Liver (tissue), 9 donors: ENCODE measurements around the gene RMND5A. TPM values are rescaled to one million over a fixed set of nuclear protein-coding genes. Genes with fewer than 3 reads are reported as not detected.

Experiments
- DNase-seq: peaks from one replicate; pipeline ENCODE4 v3.0.0-alpha.2; 2017; ENCODE audit warnings: low spot score
- H3K27ac ChIP-seq, 2 donors: one replicate each; pipeline ENCODE4 v1.7.0; 2013; ENCODE audit warnings: inconsistent platforms in 2 of 2, low read length in 2 of 2, control low read depth in 1 of 2, low read depth in 1 of 2, mild to moderate bottlenecking in 1 of 2
- H3K27me3 ChIP-seq, 4 donors: one replicate each; pipeline versions ENCODE4 v1.6.1 to v1.7.0; 2013; ENCODE audit warnings: low read length in 3 of 4, inconsistent platforms in 1 of 4, mild to moderate bottlenecking in 1 of 4, moderate library complexity in 1 of 4; ENCODE audit not compliant: control insufficient read depth in 4 of 4, insufficient read depth in 4 of 4
- H3K36me3 ChIP-seq, 4 donors: one replicate each; pipeline versions ENCODE4 v1.6.1 to v1.7.0; 2013; ENCODE audit warnings: low read length in 3 of 4, mild to moderate bottlenecking in 3 of 4, low read depth in 1 of 4, moderate library complexity in 1 of 4; ENCODE audit not compliant: control insufficient read depth in 4 of 4, insufficient read depth in 3 of 4
- H3K4me1 ChIP-seq, 4 donors: one replicate each; pipeline versions ENCODE4 v1.6.1 to v1.7.0; 2013; ENCODE audit warnings: low read length in 3 of 4, mild to moderate bottlenecking in 3 of 4, moderate library complexity in 1 of 4; ENCODE audit not compliant: control insufficient read depth in 4 of 4, insufficient read depth in 4 of 4
- H3K4me3 ChIP-seq, 3 donors: one replicate each; pipeline versions ENCODE4 v1.6.1 to v1.7.0; 2013; ENCODE audit warnings: low read length in 3 of 3, control low read depth in 1 of 3, low read depth in 1 of 3, mild to moderate bottlenecking in 1 of 3
- H3K9ac ChIP-seq, 2 donors: one replicate each; pipeline ENCODE4 v1.7.0; 2013; ENCODE audit warnings: low read length in 2 of 2, mild to moderate bottlenecking in 2 of 2, moderate library complexity in 2 of 2, control low read depth in 1 of 2, low read depth in 1 of 2
- H3K9me3 ChIP-seq, 4 donors: one replicate each; pipeline versions ENCODE4 v1.6.1 to v1.7.0; 2013; ENCODE audit warnings: low read length in 3 of 4; ENCODE audit not compliant: control insufficient read depth in 4 of 4
- ATF3 ChIP-seq: IDR thresholded peaks from 2 replicates; pipeline ENCODE4 v1.6.1; 2016; ENCODE audit warnings: antibody characterized with exemption
- CTCF ChIP-seq: fragments of 150-350 bp; IDR thresholded peaks from 2 replicates; pipeline ENCODE4 v1.5.1; 2017; ENCODE audit warnings: improper control_type of control experiment, low read depth, low read length; ENCODE audit not compliant: missing input control
- EGR1 ChIP-seq, 2 donors: IDR thresholded peaks; 2 replicates each; pipeline ENCODE4 v1.6.1; 2016 to 2018; ENCODE audit warnings: antibody characterized with exemption in 2 of 2, low read depth in 2 of 2
- FOXA1 ChIP-seq: IDR thresholded peaks from 2 replicates; pipeline ENCODE4 v1.6.1; 2016; ENCODE audit warnings: antibody characterized with exemption
- FOXA2 ChIP-seq: IDR thresholded peaks from 2 replicates; pipeline ENCODE4 v1.6.1; 2016; ENCODE audit warnings: antibody characterized with exemption
- GABPA ChIP-seq, 2 donors: IDR thresholded peaks in 1 of 2; conservative IDR thresholded peaks in 1 of 2; 2 replicates each; pipeline ENCODE4 v1.6.1; 2016; ENCODE audit warnings: antibody characterized with exemption in 2 of 2, mild to moderate bottlenecking in 1 of 2, moderate library complexity in 1 of 2
- HNF4A ChIP-seq, 2 donors: conservative IDR thresholded peaks; 2 replicates each; pipeline ENCODE4 v1.6.1; 2016; ENCODE audit warnings: antibody characterized with exemption in 2 of 2, mild to moderate bottlenecking in 2 of 2
- HNF4G ChIP-seq: IDR thresholded peaks from 2 replicates; pipeline ENCODE4 v1.6.1; 2016; ENCODE audit warnings: antibody characterized with exemption
- JUND ChIP-seq, 2 donors: IDR thresholded peaks; 2 replicates each; pipeline ENCODE4 v1.6.1; 2016; ENCODE audit warnings: antibody characterized with exemption in 2 of 2
- MAX ChIP-seq: IDR thresholded peaks from 2 replicates; pipeline ENCODE4 v1.6.1; 2016; ENCODE audit warnings: antibody characterized with exemption
- NR2F2 ChIP-seq: IDR thresholded peaks from 2 replicates; pipeline ENCODE4 v1.6.1; 2016; ENCODE audit warnings: antibody characterized with exemption
- RAD21 ChIP-seq, 2 donors: IDR thresholded peaks; 2 replicates each; pipeline ENCODE4 v1.6.1; 2016; ENCODE audit warnings: antibody characterized with exemption in 2 of 2, mild to moderate bottlenecking in 2 of 2
- REST ChIP-seq: IDR thresholded peaks from 2 replicates; pipeline ENCODE4 v1.6.1; 2016; ENCODE audit warnings: antibody characterized with exemption, mild to moderate bottlenecking
- RXRA ChIP-seq, 2 donors: IDR thresholded peaks; 2 replicates each; pipeline ENCODE4 v1.6.1; 2017 to 2018; ENCODE audit warnings: antibody characterized with exemption in 2 of 2, mild to moderate bottlenecking in 1 of 2
- SP1 ChIP-seq: IDR thresholded peaks from 2 replicates; pipeline ENCODE4 v1.6.1; 2018; ENCODE audit warnings: antibody characterized with exemption, mild to moderate bottlenecking
- TAF1 ChIP-seq: conservative IDR thresholded peaks from 2 replicates; pipeline ENCODE4 v1.6.1; 2016; ENCODE audit warnings: antibody characterized with exemption, mild to moderate bottlenecking
- YY1 ChIP-seq: IDR thresholded peaks from 2 replicates; pipeline ENCODE4 v1.6.1; 2016; ENCODE audit warnings: antibody characterized with exemption, mild to moderate bottlenecking
- ZBTB33 ChIP-seq: IDR thresholded peaks from 2 replicates; pipeline ENCODE4 v1.6.1; 2016; ENCODE audit warnings: antibody characterized with exemption
- WGBS: extraction: QIAGEN DNeasy Blood & Tissue Kit; methylation state at CpG from one replicate; pipeline ENCODE4 v1.1.7; 2013; 5-methylcytosine and 5-hydroxymethylcytosine counted together
- polyA plus RNA-seq, 2 donors: library from polyadenylated mRNA; stranded (reverse) in 1 of 2; unstranded in 1 of 2; fragments of 200-250 nt in 1 of 2; fragments of >200 nt in 1 of 2; fragmentation: Nextera tagmentation in 1 of 2; extraction: Ambion mirVana in 1 of 2; gene quantifications; one replicate each; pipeline versions ENCODE4 v1.2.1 to v1.2.3, GENCODE V29; 2013 to 2015
- total RNA-seq, 2 donors: library from RNA; depleted of rRNA; stranded (reverse); fragments of >200 nt; gene quantifications; one replicate each; pipeline ENCODE4 v1.2.3, GENCODE V29; 2014
- donor health status: healthy.
- donor health status: healthy.
- donor health status: healthy.
- donor health status: healthy.
- donor health status: healthy.

The RMND5A gene
- total and polyA plus RNA-seq, 4 donors, result 8.8 to 74.5 (median 29.2) TPM

DNA sequence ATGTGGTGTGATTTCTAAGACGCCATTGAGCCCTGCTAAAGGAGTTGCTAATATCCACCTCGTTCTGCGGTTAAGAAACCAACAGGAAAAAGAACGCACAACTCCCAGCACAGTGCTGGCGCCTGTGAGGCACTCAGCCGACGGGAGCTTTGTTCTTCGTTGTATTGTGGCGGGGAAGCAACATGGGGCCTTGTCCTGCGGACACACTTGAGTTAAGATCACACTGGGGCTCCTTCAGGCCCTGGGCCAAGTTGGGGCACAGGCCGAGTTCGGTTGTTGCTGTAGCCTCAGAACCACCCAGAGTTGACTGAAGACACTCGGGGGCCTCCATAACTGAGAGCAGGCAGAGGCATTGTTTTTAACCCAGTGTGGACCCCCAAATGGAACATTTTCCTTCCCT lies 101.2 kb downstream of the RMND5A start:
- DNase-seq, result no peak
- H3K27ac ChIP-seq, result no peak overlapping the region
- H3K9ac ChIP-seq, result no peak overlapping the region
- no peaks in the 10 kb centered on the region for H3K27me3 ChIP-seq
- H3K4me3 ChIP-seq, result no peak overlapping the region
- no peaks in the 10 kb centered on the region for H3K36me3 ChIP-seq
- no peaks in the 10 kb centered on the region for H3K4me1 ChIP-seq
- H3K9me3 ChIP-seq, result peaks cover 0 to 14% (median 2%) of the 10 kb centered on the region in 4 donors
- 92% methylated on average over 13 of the region's 13 CpGs for WGBS
- TF ChIP-seq MAX, result no peak
- TF ChIP-seq HNF4G, result no peak
- no peak for TF ChIP-seq ZBTB33
- no peak for TF ChIP-seq EGR1 (IDR thresholded peaks at IDR 0.05; ENCODE audit: low read depth in 2 of 2)
- no peak for TF ChIP-seq FOXA1
- TF ChIP-seq JUND (IDR thresholded peaks at IDR 0.05), result no peak
- no peak for TF ChIP-seq CTCF
- TF ChIP-seq FOXA2, result no peak
- no peak for TF ChIP-seq ATF3
- TF ChIP-seq HNF4A (conservative IDR thresholded peaks at IDR 0.05), result no peak
- no peak for TF ChIP-seq TAF1
- no peak for TF ChIP-seq RXRA (IDR thresholded peaks at IDR 0.05)
- no peak for TF ChIP-seq NR2F2
- TF ChIP-seq YY1, result no peak
- TF ChIP-seq RAD21 (IDR thresholded peaks at IDR 0.05), result no peak
- no peak for TF ChIP-seq REST
- no peak for TF ChIP-seq GABPA (IDR thresholded peaks at IDR 0.05 in 1 of 2, conservative IDR thresholded peaks at IDR 0.05 in 1 of 2)
- no peak for TF ChIP-seq SP1
